K562 (cell line): ENCODE measurements around the gene SCAMP5. TPM values are rescaled to one million over a fixed set of nuclear protein-coding genes. Genes with fewer than 3 reads are reported as not detected.

Experiments used
- ARID2 ChIP-seq: fragments of 450-650 bp; IDR thresholded peaks from 2 replicates; pipeline ENCODE4 v1.6.1; 2017; ENCODE audit warnings: antibody characterized with exemption, mild to moderate bottlenecking
- ARID3A ChIP-seq: IDR thresholded peaks from 2 replicates; pipeline ENCODE4 v1.6.1; 2012; ENCODE audit warnings: low read depth, low read length, improper control_type of control experiment, borderline replicate concordance
- ATF6 ChIP-seq: sonication (generic); formaldehyde crosslinking; IDR thresholded peaks from 2 replicates; pipeline ENCODE4 v1.4.0; 2020; ENCODE audit warnings: mild to moderate bottlenecking, missing genetic modification reagents
- ATF7 ChIP-seq: fragments of 450-650 bp; IDR thresholded peaks from 2 replicates; pipeline ENCODE4 v1.7.1; 2014; ENCODE audit warnings: mild to moderate bottlenecking, moderate library complexity
- CTBP1 ChIP-seq: fragments of 450-650 bp; IDR thresholded peaks from 2 replicates; pipeline ENCODE4 v1.6.1; 2016; ENCODE audit warnings: borderline replicate concordance
- FOXP1 ChIP-seq: sonication (generic); formaldehyde crosslinking; IDR thresholded peaks from 2 replicates; pipeline ENCODE4 v1.8.0; 2022; ENCODE audit warnings: mild to moderate bottlenecking, missing genetic modification reagents
- HDGF ChIP-seq: fragments of 450-650 bp; IDR thresholded peaks from 2 replicates; pipeline ENCODE4 v1.6.1; 2016
- MECOM ChIP-seq: fragments of 250-450 bp; sonication (Bioruptor Pico); IDR thresholded peaks from 2 replicates; pipeline ENCODE4 v1.8.0; 2022; ENCODE audit warnings: inconsistent platforms
- NFIX ChIP-seq: fragments of 250-450 bp; sonication (Bioruptor Pico); IDR thresholded peaks from 2 replicates; pipeline ENCODE4 v1.4.0; 2020; ENCODE audit warnings: low read depth, mild to moderate bottlenecking, moderate library complexity
- RBM14 ChIP-seq: fragments of 200-400 bp; formaldehyde crosslinking; IDR thresholded peaks from 2 replicates; pipeline ENCODE4 v1.6.1; 2018; ENCODE audit warnings: low read depth, mild to moderate bottlenecking, low read length, moderate library complexity, borderline replicate concordance; ENCODE audit not compliant: insufficient read depth
- RBM39 ChIP-seq: fragments of 200-400 bp; formaldehyde crosslinking; optimal IDR thresholded peaks from 2 replicates; pipeline ENCODE3; 2018; ENCODE audit warnings: low read depth, low read length
- SNRNP70 ChIP-seq: fragments of 200-400 bp; formaldehyde crosslinking; optimal IDR thresholded peaks from 2 replicates; pipeline ENCODE3; 2017; ENCODE audit warnings: low read depth, low read length
- STAT6 ChIP-seq: sonication (generic); formaldehyde crosslinking; IDR thresholded peaks from 2 replicates; pipeline ENCODE4 v1.8.1; 2023; ENCODE audit warnings: mild to moderate bottlenecking, missing genetic modification reagents
- SUPT5H ChIP-seq: fragments of 450-650 bp; IDR thresholded peaks from 2 replicates; pipeline ENCODE4 v1.6.1; 2016
- TCF7 ChIP-seq: sonication (generic); IDR thresholded peaks from 2 replicates; pipeline ENCODE4 v1.6.1; 2016; ENCODE audit warnings: antibody characterized with exemption, borderline replicate concordance
- TFE3 ChIP-seq: fragments of 450-650 bp; formaldehyde crosslinking; IDR thresholded peaks from 2 replicates; pipeline ENCODE4 v1.4.0; 2020; ENCODE audit warnings: mild to moderate bottlenecking, mixed read lengths
- U2AF2 ChIP-seq: fragments of 200-400 bp; formaldehyde crosslinking; optimal IDR thresholded peaks from 2 replicates; pipeline ENCODE3; 2017; ENCODE audit warnings: low read depth, mild to moderate bottlenecking, low read length
- ZNF76 ChIP-seq: fragments of 250-450 bp; sonication (Bioruptor Pico); IDR thresholded peaks from 2 replicates; pipeline ENCODE4 v1.4.0; 2020; ENCODE audit warnings: mild to moderate bottlenecking, moderate library complexity, borderline replicate concordance
- polyA plus RNA-seq, 8 experiments: library from polyadenylated mRNA; depleted of rRNA in 4 of 8; stranded (reverse) in 5 of 8; unstranded in 3 of 8; fragments of >200 nt; fragmentation: Nextera tagmentation in 2 of 8; fragmentation: Illumina TruSeq in 1 of 8; extraction: Ambion mirVana in 2 of 8; extraction: Trizol in 1 of 8; gene quantifications; 2 replicates each; pipeline versions ENCODE4 v1.2.1 to v1.2.3, GENCODE V29; 2011 to 2014; ENCODE audit warnings: inconsistent platforms in 1 of 8, missing spikeins in 1 of 8
- total RNA-seq, 7 experiments: library from RNA; depleted of rRNA in 6 of 7; stranded (reverse); fragments of >200 nt in 6 of 7; fragmentation: Illumina TruSeq in 2 of 7; extraction: Trizol in 2 of 7; gene quantifications; 2 replicates each; pipeline versions ENCODE4 v1.2.1 to v1.2.3, GENCODE V29; 2011 to 2021; ENCODE audit warnings: low replicate concordance in 1 of 7

SCAMP5 gene
- total and polyA plus RNA-seq, 9 of the 15 experiments (the other 6 are each of a cell fraction or from before 2014, with no cell fraction given): 0.09 to 0.29 (median 0.19) TPM; not detected in 5

GRCh38 chr15:74955796-74956647, 39.3 kb upstream of the SCAMP5 start (continued):
- TF ChIP-seq RBM14 (no peak; the same call in 1 of the 2 replicates), SUPT5H (no peak), FOXP1 (CRISPR knock-in tag) (peak; percentile 100), RBM39 (no peak), HDGF (no peak), ATF6 (CRISPR knock-in tag) (peak; percentile 99), ARID3A (no peak), STAT6 (CRISPR knock-in tag) (peak; percentile 41; the same call in 1 of the 2 replicates), CTBP1 (peak; percentile 92), ZNF76 (CRISPR knock-in tag) (no peak), TCF7 (no peak), SNRNP70 (no peak), ATF7 (peak; percentile 37), NFIX (CRISPR knock-in tag) (no peak), TFE3 (CRISPR knock-in tag) (peak; percentile 81), ARID2 (no peak), MECOM (no peak), U2AF2 (no peak)
